Bronchial epithelial cell (primary cell): ENCODE measurements around the gene ZC3H12D. TPM values are rescaled to one million over a fixed set of nuclear protein-coding genes. Genes with fewer than 3 reads are reported as not detected.

Source experiments
- DNase-seq: peaks from one replicate; pipeline ENCODE4 v3.0.0-alpha.2; 2010; ENCODE audit warnings: low read depth
- FAIRE-seq: peaks from 2 replicates; lab custom pipeline; 2011; peaks lifted over from hg19 to GRCh38; lab: Jason Lieb, UNC
- H3K27me3 ChIP-seq: 2 replicates; pipeline ENCODE4 v1.5.1; 2011; ENCODE audit warnings: low read length; ENCODE audit not compliant: control insufficient read depth, insufficient read depth
- H3K36me3 ChIP-seq: 2 replicates; pipeline ENCODE4 v1.5.1; 2011; ENCODE audit warnings: low read length; ENCODE audit not compliant: control insufficient read depth, insufficient read depth
- H3K4me3 ChIP-seq: 2 replicates; pipeline ENCODE4 v1.5.1; 2011; ENCODE audit warnings: mild to moderate bottlenecking, low read depth, low read length, control low read depth
- CTCF ChIP-seq: IDR thresholded peaks from 2 replicates; pipeline ENCODE4 v1.5.1; 2011; ENCODE audit warnings: mild to moderate bottlenecking, moderate library complexity, low read length, control low read depth, inconsistent platforms; ENCODE audit not compliant: insufficient read depth, severe bottlenecking
- total RNA-seq: library from RNA; depleted of rRNA; stranded (reverse); fragments of >200 nt; gene quantifications from 2 replicates; pipeline ENCODE4 v1.2.1, GENCODE V29; 2014

Gene ZC3H12D
- total RNA-seq, 1 donor from 2014 or later, result under 0.01 TPM

DNA sequence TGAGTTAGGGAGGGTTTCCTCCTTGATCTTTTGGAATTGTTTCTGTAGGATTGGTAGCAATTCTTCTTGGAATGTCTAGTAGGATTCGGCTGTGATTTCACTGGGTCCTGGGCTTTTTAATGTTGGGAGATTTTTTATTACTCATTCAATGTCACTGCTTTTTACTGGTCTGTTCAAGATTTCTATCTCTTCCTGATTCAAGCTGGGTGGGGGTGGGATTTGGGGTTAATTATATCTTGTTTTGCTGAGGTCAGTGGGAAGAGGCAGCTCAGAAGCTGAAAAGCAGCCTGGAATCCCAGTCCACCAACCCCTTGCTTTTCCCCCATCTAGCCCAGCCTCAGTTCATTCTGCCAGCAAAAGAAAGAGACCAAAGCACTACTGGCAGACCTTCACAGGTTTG is 45.2 kb downstream of the ZC3H12D start:
- no peak for TF ChIP-seq CTCF
- Histone ChIP-seq H3K27me3 (no peaks in the 10 kb centered on the region), H3K4me3 (no peak overlapping the region), H3K36me3 (no peaks in the 10 kb centered on the region)
- no peak for DNase-seq
- no peak for FAIRE-seq

DNA sequence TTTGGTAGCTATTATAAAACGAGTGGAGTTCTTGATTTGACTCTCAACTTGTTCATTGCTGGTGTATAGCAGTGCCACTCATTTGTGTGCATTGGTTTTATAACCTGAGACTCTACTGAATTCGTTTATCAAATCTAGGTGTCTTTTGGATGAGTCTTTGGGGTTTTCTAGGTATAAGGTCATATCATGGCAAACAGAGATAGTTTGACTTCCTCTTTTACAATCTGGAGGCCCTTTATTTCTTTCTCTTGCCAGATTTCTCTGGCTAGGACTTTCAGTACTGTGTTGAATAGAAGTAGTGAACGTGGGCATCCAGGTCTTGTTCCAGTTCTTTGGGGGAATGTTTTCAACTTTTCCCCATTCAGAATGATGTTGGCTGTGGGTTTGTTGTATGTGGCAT is 46.0 kb downstream of the ZC3H12D start:
- no peak for FAIRE-seq
- no peak overlapping the region for H3K4me3 ChIP-seq
- no peaks in the 10 kb centered on the region for H3K36me3 ChIP-seq
- no peak for TF ChIP-seq CTCF
- no peak for DNase-seq
- no peaks in the 10 kb centered on the region for H3K27me3 ChIP-seq

DNA sequence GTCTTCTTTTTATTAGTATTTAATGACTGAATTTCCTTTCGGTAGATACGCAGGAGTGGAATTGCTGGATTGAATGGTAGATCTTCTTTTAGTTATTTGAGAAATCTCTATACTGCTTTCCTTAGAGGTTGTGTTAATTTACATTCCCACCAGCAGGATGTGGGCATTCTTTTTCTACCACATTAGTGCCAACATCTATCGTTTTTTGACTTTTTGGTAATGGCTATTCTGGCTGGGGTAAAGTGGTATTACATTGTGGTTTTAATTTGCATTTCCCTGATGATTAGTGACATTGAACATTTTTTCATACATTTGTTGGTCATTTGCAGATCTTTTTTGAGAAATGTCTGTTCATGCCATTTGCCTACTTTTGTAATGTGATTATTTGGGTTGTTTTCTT is 47.6 kb downstream of the ZC3H12D start:
- Histone ChIP-seq H3K27me3 (no peaks in the 10 kb centered on the region), H3K36me3 (no peaks in the 10 kb centered on the region), H3K4me3 (no peak overlapping the region)
- FAIRE-seq, result no peak
- no peak for TF ChIP-seq CTCF
- no peak for DNase-seq

GRCh38 chr6:149436647-149437046 is 48.2 kb downstream of the ZC3H12D start:
- TF ChIP-seq CTCF, result no peak
- Histone ChIP-seq H3K27me3 (no peaks in the 10 kb centered on the region), H3K4me3 (no peak overlapping the region), H3K36me3 (no peaks in the 10 kb centered on the region)
- FAIRE-seq (no peak), DNase-seq (no peak)

DNA sequence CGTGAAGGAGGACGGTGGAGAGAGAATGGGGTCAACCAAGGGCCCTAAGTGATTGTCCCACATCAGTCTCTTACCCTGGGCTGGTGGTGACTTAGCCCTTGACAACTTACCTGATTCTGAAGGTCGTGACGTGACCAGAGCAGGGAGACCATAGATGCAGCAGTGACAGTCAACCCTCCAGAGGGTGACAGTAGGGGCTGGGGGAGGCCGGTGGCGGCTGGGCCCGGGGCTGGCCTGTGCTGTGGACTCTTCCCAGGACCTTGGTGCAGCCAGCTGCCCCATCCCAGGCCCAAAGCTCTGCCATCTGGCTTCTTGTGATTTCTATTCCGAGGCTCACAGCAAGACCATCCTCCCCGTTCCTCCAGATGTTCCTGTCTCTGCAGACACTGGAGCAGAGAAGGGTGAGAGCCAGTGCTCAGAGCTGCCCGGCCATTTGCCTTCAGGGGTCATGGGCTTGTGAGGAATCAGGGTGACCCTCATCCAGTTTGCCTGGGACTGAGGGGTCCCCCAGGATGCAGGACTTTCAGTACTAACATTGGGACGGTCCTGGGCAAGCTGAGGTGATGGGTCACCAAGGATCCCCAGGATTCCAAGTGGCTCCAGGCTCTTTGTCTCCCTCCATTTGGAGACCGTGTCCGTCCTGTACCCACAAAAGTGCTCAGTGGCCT is 48.8 kb downstream of the ZC3H12D start:
- FAIRE-seq (no peak), DNase-seq (no peak)
- Histone ChIP-seq H3K27me3 (no peaks in the 10 kb centered on the region), H3K4me3 (no peak overlapping the region), H3K36me3 (no peaks in the 10 kb centered on the region)
- TF ChIP-seq CTCF, result no peak

DNA sequence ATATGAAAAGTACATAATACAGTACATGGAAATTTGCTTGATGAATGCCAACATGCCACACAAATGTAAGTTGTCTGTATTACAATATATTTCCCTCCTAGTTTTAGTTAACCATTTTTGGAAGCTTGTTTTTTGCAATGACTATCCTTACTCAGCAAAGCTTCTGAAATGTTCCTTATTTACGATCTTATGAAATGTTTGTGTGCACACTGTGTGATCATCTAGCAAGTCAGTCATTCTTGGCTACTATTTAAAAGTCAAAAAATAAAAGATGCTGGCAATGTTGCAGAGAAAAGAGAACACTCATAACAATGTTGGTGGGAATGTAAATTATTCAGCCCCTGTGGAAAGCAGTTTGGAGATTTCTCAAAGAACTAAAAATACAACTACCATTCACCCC is 50.9 kb downstream of the ZC3H12D start:
- no peaks in the 10 kb centered on the region for H3K27me3 ChIP-seq
- no peak for FAIRE-seq
- no peak overlapping the region for H3K4me3 ChIP-seq
- no peaks in the 10 kb centered on the region for H3K36me3 ChIP-seq
- TF ChIP-seq CTCF, result no peak
- no peak for DNase-seq
